Spleen (tissue), 11 donors: ENCODE results near the gene TSPAN9. TPM values are rescaled to one million over a fixed set of nuclear protein-coding genes. Genes with fewer than 3 reads are reported as not detected.

Source experiments
- DNase-seq: peaks from one replicate; pipeline ENCODE4 v3.0.0-alpha.2; 2020
- H3K27ac ChIP-seq, 8 donors: fragments of 200-600 bp; sonication (generic) in 7 of 8; 1 replicate in 4 of 8; 2 replicates in 4 of 8; pipeline versions ENCODE4 v1.5.0 to v1.8.0; 2016 to 2021; ENCODE audit warnings: inconsistent platforms in 4 of 8, mild to moderate bottlenecking in 4 of 8, moderate library complexity in 1 of 8
- H3K27me3 ChIP-seq, 7 donors: fragments of 200-600 bp; sonication (generic) in 6 of 7; replicated peaks in 1 of 7; 1 replicate in 4 of 7; 2 replicates in 3 of 7; pipeline versions ENCODE4 v1.5.0 to v1.8.0; 2016 to 2021; ENCODE audit warnings: inconsistent platforms in 3 of 7, mild to moderate bottlenecking in 1 of 7
- H3K36me3 ChIP-seq, 6 donors: fragments of 200-600 bp; sonication (generic) in 5 of 6; 1 replicate in 4 of 6; 2 replicates in 2 of 6; pipeline versions ENCODE4 v1.5.0 to v1.8.0; 2016 to 2021; ENCODE audit warnings: inconsistent platforms in 2 of 6
- H3K4me1 ChIP-seq, 6 donors: fragments of 200-600 bp; sonication (generic) in 5 of 6; 1 replicate in 3 of 6; 2 replicates in 3 of 6; pipeline versions ENCODE4 v1.5.0 to v1.8.0; 2016 to 2021; ENCODE audit warnings: inconsistent platforms in 3 of 6
- H3K4me3 ChIP-seq, 8 donors: fragments of 200-600 bp; sonication (generic) in 7 of 8; 1 replicate in 4 of 8; 2 replicates in 4 of 8; pipeline versions ENCODE4 v1.5.0 to v1.8.0; 2016 to 2021; ENCODE audit warnings: inconsistent platforms in 4 of 8, mild to moderate bottlenecking in 4 of 8, moderate library complexity in 2 of 8
- H3K9me3 ChIP-seq, 8 donors: fragments of 200-600 bp; sonication (generic) in 7 of 8; 1 replicate in 4 of 8; 2 replicates in 4 of 8; pipeline versions ENCODE4 v1.5.0 to v1.8.0; 2016 to 2021; ENCODE audit warnings: inconsistent platforms in 4 of 8
- POLR2A ChIP-seq, 3 donors: fragments of 450-650 bp; IDR thresholded peaks; one replicate each; pipeline ENCODE4 v1.5.1; 2017; ENCODE audit warnings: antibody characterized with exemption in 3 of 3, mild to moderate bottlenecking in 1 of 3
- POLR2AphosphoS5 ChIP-seq, 3 donors: sonication (generic); formaldehyde crosslinking; IDR thresholded peaks; one replicate each; pipeline ENCODE4 v1.5.1; 2017; ENCODE audit warnings: antibody characterized with exemption in 3 of 3
- WGBS, 5 donors: extraction: QIAGEN DNeasy Blood & Tissue Kit in 3 of 5; methylation state at CpG; one replicate each; pipeline versions ENCODE4 v1.1.5 to v1.1.7; 2013 to 2018; 5-methylcytosine and 5-hydroxymethylcytosine counted together
- intact Hi-C: fragments of 100-400 bp; cut with DNase I; formaldehyde crosslinking; loops from one replicate; pipeline ENCODE4 v1.15.0; 2023; ENCODE audit warnings: low total_unique reads
- polyA plus RNA-seq, 3 donors: library from polyadenylated mRNA; stranded (reverse); fragments of 200-250 nt; gene quantifications; one replicate each; pipeline ENCODE4 v1.2.1, GENCODE V29; 2013
- total RNA-seq, 7 donors: library from RNA; depleted of rRNA in 3 of 7; stranded (reverse); fragments of >200 nt in 3 of 7; fragmentation: NEBNext Ultra II Directional in 4 of 7; extraction: Animal tissue kit (Norgen Biotek cat#: 25700) in 4 of 7; gene quantifications; one replicate each; pipeline versions ENCODE4 v1.1.0 to v1.2.1, GENCODE V29; 2016 to 2021
- TF ChIP-seq, protein P1 (sequence below), 11 experiments: fragments of 200-600 bp in 7 of 11; fragments of 450-650 bp in 4 of 11; sonication (generic) in 4 of 11; IDR thresholded peaks in 8 of 11; conservative IDR thresholded peaks in 3 of 11; 1 replicate in 7 of 11; 2 replicates in 4 of 11; pipeline versions ENCODE4 v1.4.0 to v1.8.0; 2016 to 2021; ENCODE audit warnings: antibody characterized with exemption in 11 of 11, inconsistent platforms in 4 of 11, mild to moderate bottlenecking in 1 of 11
- donor health status: healthy with polysubstance abuse.
- donor health status: DM: no; HTN: no; CAD: no; lungs with moderate emphysema.
- donor health status: DM: no; HTN: no; CAD: no.
- donor health status: Bipolar disorder and iron deficiency.
- donor health status: healthy.
- donor health status: DM: no; HTN: no; CAD: no.
- donor health status: DM: yes; HTN: yes; CAD: no.

Gene TSPAN9
- total and polyA plus RNA-seq, 10 donors, result 3.6 to 51.1 (median 32.4) TPM

GRCh38 chr12:3032161-3032560 is 45.0 kb upstream of the TSPAN9 start:
- Histone ChIP-seq H3K36me3 (peaks cover 0 to 17% (median 0%) of the 10 kb centered on the region in 6 donors), H3K27me3 (peaks cover 0 to 8% (median 0%) of the 10 kb centered on the region in 7 donors), H3K9me3 (no peaks in the 10 kb centered on the region), H3K4me3 (no peak overlapping the region), H3K27ac (peak overlapping the region in 3 of 8 donors; percentile 18 to 55 (median 39)), H3K4me1 (peaks cover 0 to 26% (median 9%) of the 10 kb centered on the region in 6 donors)
- 83 to 94% (median 87%) methylated on average over 10 to 12 of the region's 12 CpGs for WGBS, 5 donors
- TF ChIP-seq, protein P1, sequence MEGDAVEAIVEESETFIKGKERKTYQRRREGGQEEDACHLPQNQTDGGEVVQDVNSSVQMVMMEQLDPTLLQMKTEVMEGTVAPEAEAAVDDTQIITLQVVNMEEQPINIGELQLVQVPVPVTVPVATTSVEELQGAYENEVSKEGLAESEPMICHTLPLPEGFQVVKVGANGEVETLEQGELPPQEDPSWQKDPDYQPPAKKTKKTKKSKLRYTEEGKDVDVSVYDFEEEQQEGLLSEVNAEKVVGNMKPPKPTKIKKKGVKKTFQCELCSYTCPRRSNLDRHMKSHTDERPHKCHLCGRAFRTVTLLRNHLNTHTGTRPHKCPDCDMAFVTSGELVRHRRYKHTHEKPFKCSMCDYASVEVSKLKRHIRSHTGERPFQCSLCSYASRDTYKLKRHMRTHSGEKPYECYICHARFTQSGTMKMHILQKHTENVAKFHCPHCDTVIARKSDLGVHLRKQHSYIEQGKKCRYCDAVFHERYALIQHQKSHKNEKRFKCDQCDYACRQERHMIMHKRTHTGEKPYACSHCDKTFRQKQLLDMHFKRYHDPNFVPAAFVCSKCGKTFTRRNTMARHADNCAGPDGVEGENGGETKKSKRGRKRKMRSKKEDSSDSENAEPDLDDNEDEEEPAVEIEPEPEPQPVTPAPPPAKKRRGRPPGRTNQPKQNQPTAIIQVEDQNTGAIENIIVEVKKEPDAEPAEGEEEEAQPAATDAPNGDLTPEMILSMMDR (IDR thresholded peaks at IDR 0.05 in 8 of 11, conservative IDR thresholded peaks at IDR 0.05 in 3 of 11), result no peak
- no peak for TF ChIP-seq POLR2A (IDR thresholded peaks at IDR 0.05)
- TF ChIP-seq POLR2AphosphoS5 (IDR thresholded peaks at IDR 0.05), result no peak
- intact Hi-C loops, result no loop called here
- DNase-seq, result no peak

GRCh38 chr12:3032770-3033538 is 44.2 kb upstream of the TSPAN9 start:
- H3K36me3 ChIP-seq, result peaks cover 0 to 14% (median 3%) of the 10 kb centered on the region in 6 donors
- WGBS, 5 donors, result 70 to 80% (median 75%) methylated on average over 23 to 27 of the region's 27 CpGs
- no peak for DNase-seq
- peaks cover 0 to 26% (median 9%) of the 10 kb centered on the region in 6 donors for H3K4me1 ChIP-seq
- TF ChIP-seq, protein P1 (IDR thresholded peaks at IDR 0.05 in 8 of 11, conservative IDR thresholded peaks at IDR 0.05 in 3 of 11), result no peak
- TF ChIP-seq POLR2A (IDR thresholded peaks at IDR 0.05) (no peak), POLR2AphosphoS5 (IDR thresholded peaks at IDR 0.05) (peak in 2 of 3 donors; percentile 17 to 37)
- H3K27ac ChIP-seq, result peak overlapping the region in 4 of 8 donors; percentile 18 to 55 (median 30)
- intact Hi-C loops, result no loop called here
- H3K27me3 ChIP-seq, result peaks cover 0 to 8% (median 0%) of the 10 kb centered on the region in 7 donors
- no peak overlapping the region for H3K4me3 ChIP-seq
- H3K9me3 ChIP-seq, result no peaks in the 10 kb centered on the region

DNA sequence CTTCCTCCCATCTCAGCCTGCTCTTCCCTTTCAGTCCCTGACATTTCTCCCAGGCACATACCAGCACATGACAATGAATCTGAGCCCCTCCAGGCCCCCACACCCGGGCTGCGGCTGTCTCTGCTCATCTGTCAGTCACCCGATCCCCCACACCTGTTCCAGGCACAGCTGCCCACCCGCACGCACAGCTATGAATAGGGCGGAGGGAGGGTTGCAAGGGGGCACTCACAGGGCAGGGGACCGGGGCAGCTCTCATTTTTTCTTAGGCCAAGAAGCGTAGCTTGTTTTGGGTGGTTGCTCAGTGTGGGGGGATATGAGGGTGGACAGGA is 43.7 kb upstream of the TSPAN9 start:
- no peak overlapping the region for H3K4me3 ChIP-seq
- intact Hi-C loops, result no loop called here
- H3K4me1 ChIP-seq, result peaks cover 0 to 26% (median 9%) of the 10 kb centered on the region in 6 donors
- DNase-seq, result no peak
- TF ChIP-seq POLR2A (IDR thresholded peaks at IDR 0.05), result no peak
- no peak for TF ChIP-seq POLR2AphosphoS5 (IDR thresholded peaks at IDR 0.05)
- TF ChIP-seq, protein P1 (IDR thresholded peaks at IDR 0.05 in 8 of 11, conservative IDR thresholded peaks at IDR 0.05 in 3 of 11), result no peak
- WGBS, 5 donors, result 81 to 87% (median 84%) methylated on average over 8 of the region's 8 CpGs
- peak overlapping the region in 3 of 8 donors; percentile 18 to 55 (median 39) for H3K27ac ChIP-seq
- peaks cover 0 to 8% (median 0%) of the 10 kb centered on the region in 7 donors for H3K27me3 ChIP-seq
- H3K36me3 ChIP-seq, result peaks cover 0 to 19% (median 8%) of the 10 kb centered on the region in 6 donors
- H3K9me3 ChIP-seq, result no peaks in the 10 kb centered on the region

DNA sequence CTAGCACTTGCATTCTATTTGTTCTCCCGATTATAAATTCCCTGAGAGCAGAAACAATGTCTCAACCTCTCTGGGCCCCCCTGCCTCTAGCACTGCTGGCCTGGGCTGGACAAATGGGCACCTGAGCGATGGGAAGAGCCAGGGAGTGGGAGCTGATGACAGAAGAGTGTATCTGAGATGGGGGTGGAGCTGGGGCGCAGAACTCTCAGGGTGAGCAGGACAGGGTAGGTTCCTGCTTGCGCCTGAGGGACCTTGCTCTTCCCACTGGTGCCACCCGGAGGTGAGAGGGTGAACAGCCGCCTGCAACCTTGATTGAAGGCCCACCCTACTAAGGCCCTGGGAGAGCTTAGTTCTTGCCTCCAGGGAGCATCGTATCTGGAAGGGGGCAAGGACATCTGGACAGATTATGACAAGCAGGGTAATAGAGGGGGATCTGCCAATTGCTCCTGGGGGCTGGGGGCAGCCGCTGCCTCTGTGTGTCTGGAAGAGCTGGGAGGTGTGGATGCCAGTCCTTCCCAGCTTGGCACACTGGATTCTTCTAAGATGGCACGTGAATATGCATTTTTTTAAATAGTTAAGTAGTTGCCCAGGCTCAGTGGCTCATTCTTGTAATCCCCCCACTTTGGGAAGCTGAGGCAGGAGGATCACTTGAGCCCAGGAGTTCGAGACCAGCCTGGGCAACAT is 43.0 kb upstream of the TSPAN9 start:
- peaks cover 0 to 26% (median 9%) of the 10 kb centered on the region in 6 donors for H3K4me1 ChIP-seq
- peaks cover 0 to 26% (median 12%) of the 10 kb centered on the region in 6 donors for H3K36me3 ChIP-seq
- H3K27ac ChIP-seq, result no peak overlapping the region
- H3K9me3 ChIP-seq, result no peaks in the 10 kb centered on the region
- TF ChIP-seq POLR2A (IDR thresholded peaks at IDR 0.05), result no peak
- no peak for TF ChIP-seq POLR2AphosphoS5 (IDR thresholded peaks at IDR 0.05)
- TF ChIP-seq, protein P1 (IDR thresholded peaks at IDR 0.05 in 8 of 11, conservative IDR thresholded peaks at IDR 0.05 in 3 of 11), result peak in 10 of 11 experiments; percentile 33 to 71 (median 62)
- peaks cover 0 to 8% (median 0%) of the 10 kb centered on the region in 7 donors for H3K27me3 ChIP-seq
- intact Hi-C loops, result no loop called here
- DNase-seq, result no peak
- no peak overlapping the region for H3K4me3 ChIP-seq
- 38 to 43% (median 40%) methylated on average over 10 of the region's 10 CpGs for WGBS, 5 donors
